Measurements from ENCODE around the gene PADI1. TPM values are rescaled to one million over a fixed set of nuclear protein-coding genes. Genes with fewer than 3 reads are reported as not detected.

PADI1 gene
- total and polyA plus RNA-seq, 2 of the 8 experiments (the other 6 are each of a cell fraction or from before 2014, with no cell fraction given): 0.20 to 0.30 TPM

GRCh38 chr1:17248781-17249180 is 43.9 kb downstream of the PADI1 start, which contains the start of gene PADI3 (continued):
- TF ChIP-seq CHD7 (IDR thresholded peaks at IDR 0.05; ENCODE audit: insufficient replicate concordance, low read length) (no peak), HDAC2 (IDR thresholded peaks at IDR 0.05; ENCODE audit: borderline replicate concordance in 1 of 2, low read depth in 2 of 2, low read length in 2 of 2) (no peak), TAF7 (optimal IDR thresholded peaks at IDR 0.05; ENCODE audit: borderline replicate concordance, low read depth, low read length) (no peak), TBP (IDR thresholded peaks at IDR 0.05; ENCODE audit: low read depth, low read length) (peak; percentile 42; the same call in 1 of the 2 replicates)
